Measurements from ENCODE around the gene GRK5.
A peak's percentile ranks its signal among the peaks of the same experiment; 100 is the strongest.

The GRK5 gene

DNA sequence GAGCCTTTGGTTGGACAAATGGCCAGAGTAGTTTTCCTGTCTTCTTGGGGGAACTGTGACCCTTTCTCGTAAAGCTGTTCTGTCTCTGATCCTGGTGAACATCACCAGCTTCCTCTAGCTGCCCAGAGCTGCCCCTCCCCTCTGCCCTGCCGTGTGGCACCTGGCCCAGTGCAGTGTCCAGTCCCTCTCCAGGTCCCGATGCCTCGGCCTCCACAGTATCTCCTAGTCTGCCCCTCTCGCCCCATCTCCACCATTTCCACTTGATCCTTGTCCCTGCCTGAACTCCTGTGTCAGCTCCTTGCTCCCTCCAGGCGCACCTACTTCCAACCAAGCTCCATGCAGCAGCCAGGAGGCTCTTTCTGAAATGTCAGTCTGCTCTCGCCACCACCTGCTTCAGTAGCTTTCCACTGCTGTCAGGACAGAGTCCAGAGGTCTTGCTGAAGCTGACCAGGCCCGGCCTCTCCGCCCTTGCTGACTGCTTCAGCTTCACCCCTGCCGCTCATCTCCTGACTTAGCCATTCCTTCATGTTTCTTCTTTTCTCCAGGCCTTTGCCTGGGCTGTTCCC, 133.6 kb downstream of the GRK5 start:
- ChIA-PET POLR2A (ENCODE audit: low non-redundant PET) (no interaction called here), CTCF (interaction anchor here (0.6 to 1.4 kb wide), 2 partner anchors 15 to 93 kb away, joined by 3 to 4 read pairs; no protein-coding TSS in a partner anchor)
- no peak overlapping the region for H3K27ac ChIP-seq
- TF ChIP-seq, protein P1, sequence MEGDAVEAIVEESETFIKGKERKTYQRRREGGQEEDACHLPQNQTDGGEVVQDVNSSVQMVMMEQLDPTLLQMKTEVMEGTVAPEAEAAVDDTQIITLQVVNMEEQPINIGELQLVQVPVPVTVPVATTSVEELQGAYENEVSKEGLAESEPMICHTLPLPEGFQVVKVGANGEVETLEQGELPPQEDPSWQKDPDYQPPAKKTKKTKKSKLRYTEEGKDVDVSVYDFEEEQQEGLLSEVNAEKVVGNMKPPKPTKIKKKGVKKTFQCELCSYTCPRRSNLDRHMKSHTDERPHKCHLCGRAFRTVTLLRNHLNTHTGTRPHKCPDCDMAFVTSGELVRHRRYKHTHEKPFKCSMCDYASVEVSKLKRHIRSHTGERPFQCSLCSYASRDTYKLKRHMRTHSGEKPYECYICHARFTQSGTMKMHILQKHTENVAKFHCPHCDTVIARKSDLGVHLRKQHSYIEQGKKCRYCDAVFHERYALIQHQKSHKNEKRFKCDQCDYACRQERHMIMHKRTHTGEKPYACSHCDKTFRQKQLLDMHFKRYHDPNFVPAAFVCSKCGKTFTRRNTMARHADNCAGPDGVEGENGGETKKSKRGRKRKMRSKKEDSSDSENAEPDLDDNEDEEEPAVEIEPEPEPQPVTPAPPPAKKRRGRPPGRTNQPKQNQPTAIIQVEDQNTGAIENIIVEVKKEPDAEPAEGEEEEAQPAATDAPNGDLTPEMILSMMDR (conservative IDR thresholded peaks at IDR 0.05; ENCODE audit: low read depth): no peak
- DNase-seq (ENCODE audit: low spot score): no peak

DNA sequence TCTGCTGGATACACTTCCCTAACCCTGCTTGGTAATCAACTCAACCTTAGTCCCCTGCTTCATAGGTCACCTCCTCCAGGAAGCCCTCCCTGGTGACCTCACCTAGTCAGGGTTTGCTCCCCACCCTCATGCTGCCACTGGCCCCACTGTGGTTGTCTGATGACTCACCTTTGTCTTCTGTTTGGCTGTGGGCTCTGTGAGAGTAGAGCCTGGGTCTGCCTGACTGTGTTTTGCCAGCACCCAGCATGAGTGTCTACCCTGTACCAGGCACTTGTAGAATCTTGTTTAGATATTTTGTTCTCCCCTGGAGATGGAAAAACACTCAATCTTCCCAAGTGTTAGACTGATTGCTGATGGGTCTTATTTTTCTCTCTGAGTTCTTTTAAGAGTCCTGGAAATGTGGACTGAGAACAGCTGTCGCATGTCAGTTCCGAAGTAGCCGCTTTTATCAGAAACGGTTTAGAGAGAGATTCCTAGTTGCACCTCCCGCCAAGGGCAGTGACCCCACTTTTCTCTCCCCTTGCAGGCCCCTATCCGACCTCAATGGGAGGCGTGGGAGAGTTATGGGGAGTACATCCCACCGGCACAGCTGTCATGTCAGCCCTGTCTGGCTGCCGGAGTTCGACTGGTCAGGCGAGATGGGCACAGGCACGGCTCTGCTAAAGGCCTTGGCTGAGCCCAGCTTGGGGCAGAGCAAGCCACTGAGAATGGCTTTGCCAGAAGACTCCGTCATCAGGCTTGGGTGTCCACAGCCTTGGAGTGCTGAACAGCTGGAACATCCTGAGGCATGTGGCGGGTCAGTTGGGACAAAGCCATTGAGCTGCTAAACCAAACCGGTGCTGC, 134.3 kb downstream of the GRK5 start:
- CTCF ChIA-PET: interaction anchor here (1.4 kb wide), 1 partner anchor 14 kb away, joined by 3 read pairs; no protein-coding TSS in a partner anchor
- no peak overlapping the region for H3K27ac ChIP-seq

DNA sequence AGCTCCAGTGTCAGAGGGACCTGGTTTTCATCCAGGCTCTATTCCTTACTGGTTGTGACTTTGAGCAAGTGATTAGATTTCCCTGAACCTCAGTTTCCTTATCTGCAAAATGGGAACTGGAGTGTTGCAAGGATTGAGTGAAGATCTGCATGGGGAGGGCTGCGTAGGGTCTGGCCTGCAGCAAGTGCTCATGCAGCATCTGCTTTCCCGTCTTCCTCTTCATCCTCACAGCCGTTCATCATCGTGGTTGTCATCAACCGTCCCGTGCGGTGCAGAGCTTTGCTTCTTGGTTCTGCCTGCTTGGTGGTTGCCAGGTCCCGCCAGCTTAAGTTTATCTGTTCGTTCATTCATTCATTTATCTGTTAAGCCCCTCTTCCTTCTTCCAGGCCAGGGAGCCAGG, 135.0 kb downstream of the GRK5 start:
- ChIA-PET POLR2A (ENCODE audit: low non-redundant PET) (no interaction called here), CTCF (no interaction called here)
- DNase-seq (ENCODE audit: low spot score): no peak
- TF ChIP-seq, protein P1 (conservative IDR thresholded peaks at IDR 0.05; ENCODE audit: low read depth): no peak
- H3K27ac ChIP-seq: no peak overlapping the region

More for the DNA sequence above, 134.3 kb downstream of the GRK5 start:
- peak; percentile 52 for DNase-seq (ENCODE audit: low spot score)
- POLR2A ChIA-PET (ENCODE audit: low non-redundant PET): no interaction called here
- TF ChIP-seq, protein P1 (conservative IDR thresholded peaks at IDR 0.05; ENCODE audit: low read depth): no peak

DNA sequence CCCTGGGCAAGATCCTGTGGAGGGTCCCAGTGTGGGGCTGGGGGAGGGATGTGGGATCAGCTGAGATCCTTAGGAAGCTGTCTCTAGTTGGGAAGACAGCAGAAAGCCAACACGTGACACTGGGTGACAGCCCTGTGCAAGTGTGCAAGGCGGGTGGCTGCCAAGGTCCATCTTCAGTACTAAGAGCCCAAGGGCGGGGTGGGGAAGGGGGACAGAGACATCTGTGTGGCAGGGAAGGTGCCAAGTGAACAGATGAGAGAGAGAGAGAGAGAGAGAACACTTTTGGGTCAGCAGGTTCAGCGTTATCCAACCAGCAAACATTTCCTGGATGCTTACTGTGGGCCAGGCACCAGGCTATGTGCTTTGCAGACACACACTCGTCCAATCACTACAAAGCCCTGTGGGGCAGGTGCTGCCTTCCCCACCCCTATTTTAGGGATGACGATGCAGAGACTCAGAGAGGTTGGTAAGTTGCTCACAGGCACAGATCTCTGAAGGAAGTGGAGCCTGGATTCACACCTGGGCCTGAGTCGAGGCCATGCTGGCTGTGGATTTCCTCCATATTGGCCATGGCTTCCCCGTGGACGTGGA, 135.7 kb downstream of the GRK5 start:
- TF ChIP-seq, protein P1 (conservative IDR thresholded peaks at IDR 0.05; ENCODE audit: low read depth): no peak
- ChIA-PET POLR2A (ENCODE audit: low non-redundant PET) (no interaction called here), CTCF (interaction anchor here (0.6 kb wide), 1 partner anchor 13 kb away, joined by 5 read pairs; no protein-coding TSS in a partner anchor)
- H3K27ac ChIP-seq: no peak overlapping the region
- DNase-seq (ENCODE audit: low spot score): no peak

DNA sequence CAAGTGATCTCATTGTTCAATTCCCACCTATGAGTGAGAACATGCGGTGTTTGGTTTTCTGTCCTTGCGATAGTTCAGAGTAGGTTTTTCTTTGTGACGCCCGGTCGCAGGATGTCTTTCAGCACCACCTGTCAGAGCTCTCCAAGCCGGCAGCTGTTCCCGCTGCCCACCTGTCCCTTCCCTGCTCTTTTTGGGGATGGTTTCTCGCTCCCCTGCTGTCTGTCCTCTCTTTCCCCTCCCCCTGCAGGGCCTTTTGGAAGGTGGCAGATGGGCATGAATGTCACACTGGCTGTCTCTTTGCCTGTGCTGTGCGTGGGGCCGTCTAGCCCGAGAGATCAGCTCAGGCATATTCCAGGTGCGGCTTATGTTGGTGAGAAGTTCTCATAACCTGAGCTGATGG, 137.0 kb downstream of the GRK5 start:
- POLR2A ChIA-PET (ENCODE audit: low non-redundant PET): no interaction called here
- H3K27ac ChIP-seq: no peak overlapping the region
- CTCF ChIA-PET: interaction anchor here (0.7 kb wide), 1 partner anchor 20 kb away, joined by 3 read pairs; no protein-coding TSS in a partner anchor
- TF ChIP-seq, protein P1 (conservative IDR thresholded peaks at IDR 0.05; ENCODE audit: low read depth): no peak
- DNase-seq (ENCODE audit: low spot score): no peak

DNA sequence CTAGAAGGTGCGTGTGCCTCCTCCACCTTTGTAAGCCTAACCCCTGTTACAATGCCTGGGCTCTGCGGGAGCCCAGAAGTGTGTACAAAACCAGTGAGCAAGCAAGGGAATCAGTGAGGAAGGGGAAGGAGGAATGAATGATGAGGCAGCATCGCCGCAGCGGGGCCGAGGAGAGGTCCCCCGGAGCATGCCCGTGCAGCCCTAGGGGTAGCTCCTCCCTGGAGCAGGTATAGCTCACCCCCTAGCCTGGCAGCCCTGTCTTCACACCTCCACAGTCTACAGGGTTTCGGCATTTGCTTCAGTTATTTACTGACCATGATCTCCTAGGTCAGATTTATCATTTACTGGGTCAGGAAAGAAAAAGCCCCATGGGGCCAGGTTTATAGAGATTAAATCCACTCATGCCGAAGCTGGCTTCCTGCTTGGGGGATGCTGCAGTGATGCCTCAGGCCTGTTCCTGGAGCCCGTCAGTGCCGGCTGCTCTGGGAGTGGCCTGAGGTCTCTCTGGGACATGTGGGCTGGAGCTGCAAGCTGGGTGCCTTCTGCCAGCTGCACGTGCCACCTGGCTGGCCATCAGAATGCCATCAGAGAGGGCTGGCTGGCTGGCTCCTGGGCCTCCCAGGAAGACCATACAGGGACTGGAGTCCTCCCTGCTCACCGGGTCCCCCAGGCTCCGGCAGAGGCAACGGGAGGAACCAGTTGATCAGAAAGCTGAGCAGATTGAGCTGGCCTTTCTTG, 138.9 kb downstream of the GRK5 start:
- ChIA-PET CTCF (interaction anchor here (0.6 kb wide), 1 partner anchor 143 kb away, joined by 5 read pairs; no protein-coding TSS in a partner anchor), POLR2A (ENCODE audit: low non-redundant PET) (interaction anchor here (0.6 kb wide), 1 partner anchor 274 kb away, joined by 7 read pairs; no protein-coding TSS in a partner anchor)
- H3K27ac ChIP-seq: no peak overlapping the region
- no peak for DNase-seq (ENCODE audit: low spot score)
- TF ChIP-seq, protein P1 (conservative IDR thresholded peaks at IDR 0.05; ENCODE audit: low read depth): no peak
